Endothelial cell of umbilical vein (primary cell): Measurements from ENCODE around the gene XNDC1N. TPM values are rescaled to one million over a fixed set of nuclear protein-coding genes. Genes with fewer than 3 reads are reported as not detected.
"Not testable (repeated sequence)": the region's sequence is repeated elsewhere in the genome, so short reads cannot be mapped to it uniquely, and the experiment has no call there.

Source experiments
- BruUV-seq: library from RNA; stranded (reverse); fragments of 400-500 nt; replicated peaks from 2 replicates; lab custom pipeline; 2021; lab: Mats Ljungman, UMichigan
- CTCF ChIA-PET: fragments of 300-600, 350-600 bp; sonication (Branson Sonifier 250); formaldehyde crosslinking; loops from one replicate; lab custom pipeline; 2021; ENCODE audit warnings: antibody characterized with exemption, inconsistent platforms; lab: Charles Lee
- POLR2A ChIA-PET: fragments of 300-600, 350-600 bp; sonication (Branson Sonifier 250); formaldehyde crosslinking; loops from one replicate; lab custom pipeline; 2021; ENCODE audit warnings: antibody characterized with exemption, inconsistent platforms; lab: Charles Lee
- DNase-seq: peaks from one replicate; pipeline ENCODE4 v3.0.0-alpha.2; 2011; ENCODE audit warnings: low read depth, low spot score
- FAIRE-seq: peaks from 2 replicates; lab custom pipeline; 2011; peaks lifted over from hg19 to GRCh38; lab: Jason Lieb, UNC
- H2AFZ ChIP-seq: 2 replicates; pipeline ENCODE4 v1.6.0; 2012; ENCODE audit warnings: low read depth, low read length, control low read depth, inconsistent platforms
- H3K27ac ChIP-seq: 2 replicates; pipeline ENCODE4 v1.5.1; 2011; ENCODE audit warnings: low read depth, mild to moderate bottlenecking, control low read depth, low read length, moderate library complexity; ENCODE audit not compliant: insufficient read depth
- H3K27me3 ChIP-seq, 2 experiments: 2 replicates each; pipeline versions ENCODE4 v1.6.0 to v1.6.1; 2011; ENCODE audit warnings: low read length in 2 of 2, mixed read lengths in 1 of 2; ENCODE audit not compliant: control insufficient read depth in 2 of 2, insufficient read depth in 2 of 2
- H3K36me3 ChIP-seq, 2 experiments: 2 replicates in 1 of 2; 3 replicates in 1 of 2; pipeline ENCODE4 v1.5.1; 2011; ENCODE audit warnings: low read length in 2 of 2, mild to moderate bottlenecking in 1 of 2, moderate library complexity in 1 of 2; ENCODE audit not compliant: control insufficient read depth in 2 of 2, insufficient read depth in 2 of 2; ENCODE audit errors: extremely low read depth in 1 of 2
- H3K4me1 ChIP-seq: 3 replicates; pipeline ENCODE4 v1.5.1; 2011; ENCODE audit warnings: mild to moderate bottlenecking, low read length; ENCODE audit not compliant: control insufficient read depth, insufficient read depth; ENCODE audit errors: extremely low read depth
- H3K4me2 ChIP-seq: 2 replicates; pipeline ENCODE4 v1.6.1; 2011; ENCODE audit warnings: low read length, control low read depth, mixed read lengths; ENCODE audit not compliant: insufficient read depth
- H3K4me3 ChIP-seq, 3 experiments: fragments of 200-600 bp in 1 of 3; sonication (generic), shearing (Covaris generic) in 1 of 3; replicated peaks in 1 of 3; 2 replicates each; pipeline ENCODE4 v1.5.1; 2011 to 2016; ENCODE audit warnings: control low read depth in 3 of 3, low read length in 3 of 3, mild to moderate bottlenecking in 2 of 3, inconsistent platforms in 1 of 3, low read depth in 1 of 3, moderate library complexity in 1 of 3; ENCODE audit not compliant: insufficient read depth in 1 of 3
- H3K79me2 ChIP-seq: 2 replicates; pipeline ENCODE4 v1.6.0; 2012; ENCODE audit warnings: low read length, inconsistent platforms; ENCODE audit not compliant: control insufficient read depth, insufficient read depth
- H3K9ac ChIP-seq: replicated peaks from 2 replicates; pipeline ENCODE3; 2011; ENCODE audit warnings: low read length, control low read depth; ENCODE audit not compliant: insufficient read depth; ENCODE audit errors: extremely low read depth
- H3K9me1 ChIP-seq: replicated peaks from 3 replicates; pipeline ENCODE4 v1.6.0; 2011; ENCODE audit warnings: mild to moderate bottlenecking, low read length; ENCODE audit not compliant: control insufficient read depth, insufficient read depth; ENCODE audit errors: extremely low read depth
- H3K9me3 ChIP-seq: replicated peaks from 2 replicates; pipeline ENCODE4 v1.5.1; 2012; ENCODE audit warnings: low read length, inconsistent platforms; ENCODE audit not compliant: control insufficient read depth, insufficient read depth
- H4K20me1 ChIP-seq: replicated peaks from 2 replicates; pipeline ENCODE3; 2011; ENCODE audit warnings: mild to moderate bottlenecking, low read length; ENCODE audit not compliant: control insufficient read depth, insufficient read depth; ENCODE audit errors: extremely low read depth
- dilution Hi-C: fragments of 300-500 bp; cut with MboI; formaldehyde crosslinking; loops from one replicate; pipeline ENCODE4 v1.15.0; 2019; ENCODE audit warnings: low sequenced_read_pairs; ENCODE audit not compliant: extremely low pct_ligation_motif_present
- intact Hi-C: fragments of 100-400 bp; cut with micrococcal nuclease; formaldehyde crosslinking; loops from one replicate; pipeline ENCODE4 v1.10.0; 2022
- polyA plus RNA-seq, 4 experiments: library from polyadenylated mRNA; depleted of rRNA in 3 of 4; stranded (reverse) in 3 of 4; unstranded in 1 of 4; fragments of >200 nt; gene quantifications; 2 replicates each; pipeline versions ENCODE4 v1.2.1 to v1.2.3, GENCODE V29; 2011 to 2012; ENCODE audit warnings: missing spikeins in 1 of 4
- total RNA-seq: library from RNA; stranded (reverse); gene quantifications from 2 replicates; pipeline ENCODE4 v1.2.3, GENCODE V29; 2021

The XNDC1N gene
- total and polyA plus RNA-seq, 2 donors (not counting 3 experiments of a cell fraction or from before 2014, with no cell fraction given): 3.5 to 9.0 TPM

DNA sequence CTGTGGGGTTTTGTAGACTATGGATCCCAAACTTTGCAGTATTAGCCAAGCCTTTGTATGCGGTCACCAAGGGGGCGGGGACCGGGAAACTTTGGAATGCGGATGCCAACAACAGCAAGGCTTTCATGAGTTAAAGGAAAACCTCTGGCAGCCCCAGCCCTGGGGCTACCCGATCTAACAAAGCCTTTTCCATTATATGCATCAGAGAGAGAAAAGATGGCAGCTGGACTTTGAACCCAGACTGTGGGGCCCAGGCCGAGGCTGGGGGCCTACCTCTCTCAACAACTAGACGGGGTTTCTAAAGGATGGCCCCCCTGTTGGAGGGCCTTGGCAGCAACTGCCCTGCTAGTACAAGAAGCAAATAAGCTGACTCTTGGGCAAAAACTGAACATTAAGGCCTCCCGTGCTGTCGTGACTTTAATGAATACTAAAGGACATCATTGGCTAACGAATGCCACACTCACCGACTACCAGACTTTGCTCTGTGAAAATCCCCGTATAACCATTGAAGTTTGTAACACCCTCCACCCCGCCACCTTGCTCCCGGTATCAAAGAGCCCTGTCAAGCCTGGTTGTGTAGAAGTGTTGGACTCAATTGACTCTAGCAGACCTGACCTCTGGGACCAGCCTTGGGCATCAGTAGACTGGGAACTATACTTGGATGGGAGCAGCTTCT, 39.9 kb downstream of the XNDC1N start:
- H3K9ac ChIP-seq, DNase-seq, H3K9me3 ChIP-seq, H3K79me2 ChIP-seq, H3K4me2 ChIP-seq, H3K9me1 ChIP-seq, BruUV-seq, H3K4me3 ChIP-seq, POLR2A ChIA-PET, H4K20me1 ChIP-seq, H3K27ac ChIP-seq, H3K4me1 ChIP-seq, dilution Hi-C loops, H3K36me3 ChIP-seq, H3K27me3 ChIP-seq, H2AFZ ChIP-seq, intact Hi-C loops, CTCF ChIA-PET, FAIRE-seq: not testable (repeated sequence)

DNA sequence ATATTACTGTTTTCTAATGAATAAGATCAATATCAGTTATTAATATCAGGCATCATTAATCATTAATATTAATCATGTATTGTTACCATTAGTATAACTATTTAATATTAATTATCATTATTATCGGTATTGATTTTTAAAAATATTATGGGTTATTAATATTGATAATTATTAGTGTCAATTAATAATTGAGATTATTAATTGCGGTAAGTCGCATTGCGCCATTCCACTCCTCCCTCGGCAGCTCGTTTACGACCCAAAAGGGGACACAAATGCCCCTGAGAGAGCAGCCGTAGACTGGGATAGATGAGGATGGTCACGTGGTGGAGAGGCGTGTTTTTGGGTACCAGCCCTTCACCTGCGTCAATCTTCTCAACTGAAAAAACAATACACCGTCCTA, 42.6 kb downstream of the XNDC1N start:
- CTCF ChIA-PET, FAIRE-seq, POLR2A ChIA-PET: not testable (repeated sequence)

More for the DNA sequence above, 42.6 kb downstream of the XNDC1N start:
- BruUV-seq, H3K4me2 ChIP-seq, DNase-seq, dilution Hi-C loops, H3K27ac ChIP-seq, H3K9me3 ChIP-seq, H3K9me1 ChIP-seq, H3K36me3 ChIP-seq, H3K4me1 ChIP-seq, H4K20me1 ChIP-seq, H3K9ac ChIP-seq, H3K79me2 ChIP-seq, H3K27me3 ChIP-seq, intact Hi-C loops, H2AFZ ChIP-seq, H3K4me3 ChIP-seq: not testable (repeated sequence)

Other genes with a start within 250 kb of the XNDC1N start
- not detected in 2 replicates for gene DEFB108B, start 95.4 kb downstream of the XNDC1N start, total RNA-seq
- not detected in 2 replicates for gene DEFB108B, start 95.4 kb downstream of the XNDC1N start, polyA plus RNA-seq
- gene DEFB131B, start 50.1 kb downstream of the XNDC1N start, total RNA-seq: not detected in 2 replicates
- not detected in 2 replicates for gene DEFB131B, start 50.1 kb downstream of the XNDC1N start, polyA plus RNA-seq
- 61.4 and 61.7 TPM in 2 replicates for gene RNF121, start 452 bp upstream of the XNDC1N start, total RNA-seq
- 86.6 and 99.9 TPM in 2 replicates for gene RNF121, start 452 bp upstream of the XNDC1N start, polyA plus RNA-seq
- 12.9 and 13.0 TPM in 2 replicates for gene IL18BP, start 70.3 kb upstream of the XNDC1N start, total RNA-seq
- 20.1 and 25.1 TPM in 2 replicates for gene IL18BP, start 70.3 kb upstream of the XNDC1N start, polyA plus RNA-seq
- gene NUMA1, start 151.9 kb upstream of the XNDC1N start, total RNA-seq: 164 and 168 TPM in 2 replicates
- 120 and 121 TPM in 2 replicates for gene NUMA1, start 151.9 kb upstream of the XNDC1N start, polyA plus RNA-seq
- 3.8 and 6.1 TPM in 2 replicates for gene LRRC51, start 152.3 kb upstream of the XNDC1N start, total RNA-seq
- 3.5 and 4.4 TPM in 2 replicates for gene LRRC51, start 152.3 kb upstream of the XNDC1N start, polyA plus RNA-seq
- 91.1 and 95.1 TPM in 2 replicates for gene LAMTOR1, start 174.7 kb upstream of the XNDC1N start, total RNA-seq
- 174 and 214 TPM in 2 replicates for gene LAMTOR1, start 174.7 kb upstream of the XNDC1N start, polyA plus RNA-seq
- not detected in 2 replicates for gene TOMT, start 177.3 kb upstream of the XNDC1N start, total RNA-seq
- 0.08 TPM in 1 of 2 replicates, not detected in the other for gene TOMT, start 177.3 kb upstream of the XNDC1N start, polyA plus RNA-seq
- 67.0 and 72.4 TPM in 2 replicates for gene ANAPC15, start 184.1 kb upstream of the XNDC1N start, total RNA-seq
- gene ANAPC15, start 184.1 kb upstream of the XNDC1N start, polyA plus RNA-seq: 52.0 and 70.5 TPM in 2 replicates
- gene FOLR3, start 207.1 kb upstream of the XNDC1N start, total RNA-seq: not detected in 2 replicates
- gene FOLR3, start 207.1 kb upstream of the XNDC1N start, polyA plus RNA-seq: not detected in 2 replicates